Activated naive CD8-positive, alpha-beta T cell (primary cell): Measurements from ENCODE around the gene ONECUT1.

Source experiments
- H3K27ac Mint-ChIP-seq: one replicate; pipeline ENCODE4 v1.8.0; 2021; ENCODE audit warnings: mixed read lengths
- H3K27me3 Mint-ChIP-seq: one replicate; pipeline ENCODE4 v1.8.0; 2021; ENCODE audit warnings: mixed read lengths
- H3K36me3 Mint-ChIP-seq: one replicate; pipeline ENCODE4 v1.8.0; 2021; ENCODE audit warnings: mixed read lengths
- H3K4me1 Mint-ChIP-seq: one replicate; pipeline ENCODE4 v1.8.0; 2021; ENCODE audit warnings: low read depth, mixed read lengths
- H3K4me3 Mint-ChIP-seq: one replicate; pipeline ENCODE4 v1.8.0; 2021; ENCODE audit warnings: mild to moderate bottlenecking, mixed read lengths
- H3K9me3 Mint-ChIP-seq: one replicate; pipeline ENCODE4 v1.8.0; 2021; ENCODE audit warnings: low read depth, mixed read lengths

Gene ONECUT1

GRCh38 chr15:52733696-52734255, 56.4 kb downstream of the ONECUT1 start:
- H3K27ac Mint-ChIP-seq: no peak overlapping the region
- no peak overlapping the region for H3K4me3 Mint-ChIP-seq
- no peaks in the 10 kb centered on the region for H3K36me3 Mint-ChIP-seq
- H3K27me3 Mint-ChIP-seq: no peaks in the 10 kb centered on the region
- peaks cover 26% of the 10 kb centered on the region for H3K4me1 Mint-ChIP-seq
- H3K9me3 Mint-ChIP-seq: no peaks in the 10 kb centered on the region

- Mint-ChIP-seq H3K27ac (no peak overlapping the region), H3K36me3 (no peaks in the 10 kb centered on the region), H3K4me3 (no peak overlapping the region), H3K9me3 (no peaks in the 10 kb centered on the region), H3K27me3 (no peaks in the 10 kb centered on the region), H3K4me1 (peaks cover 28% of the 10 kb centered on the region)
Measured at GRCh38 chr15:52733088-52733487, 57.0 kb downstream of the ONECUT1 start.

GRCh38 chr15:52732551-52732950, 57.6 kb downstream of the ONECUT1 start:
- Mint-ChIP-seq H3K4me1 (peaks cover 28% of the 10 kb centered on the region), H3K4me3 (no peak overlapping the region), H3K36me3 (no peaks in the 10 kb centered on the region), H3K27ac (no peak overlapping the region), H3K9me3 (no peaks in the 10 kb centered on the region), H3K27me3 (no peaks in the 10 kb centered on the region)

- no peaks in the 10 kb centered on the region for H3K36me3 Mint-ChIP-seq
- H3K27me3 Mint-ChIP-seq: no peaks in the 10 kb centered on the region
- no peak overlapping the region for H3K4me3 Mint-ChIP-seq
- H3K4me1 Mint-ChIP-seq: peaks cover 28% of the 10 kb centered on the region
- peak overlapping the region; percentile 70 for H3K27ac Mint-ChIP-seq
- H3K9me3 Mint-ChIP-seq: no peaks in the 10 kb centered on the region
Measured at GRCh38 chr15:52731732-52732470, 58.2 kb downstream of the ONECUT1 start.

GRCh38 chr15:52731004-52731403, 59.1 kb downstream of the ONECUT1 start:
- no peak overlapping the region for H3K4me3 Mint-ChIP-seq
- H3K27ac Mint-ChIP-seq: peak overlapping the region; percentile 54
- H3K9me3 Mint-ChIP-seq: no peaks in the 10 kb centered on the region

GRCh38 chr15:52730594-52730993, 59.5 kb downstream of the ONECUT1 start:
- H3K27ac Mint-ChIP-seq: peak overlapping the region; percentile 83
- H3K4me1 Mint-ChIP-seq: peaks cover 28% of the 10 kb centered on the region
- H3K4me3 Mint-ChIP-seq: no peak overlapping the region
- H3K27me3 Mint-ChIP-seq: no peaks in the 10 kb centered on the region
- no peaks in the 10 kb centered on the region for H3K36me3 Mint-ChIP-seq
- H3K9me3 Mint-ChIP-seq: no peaks in the 10 kb centered on the region

More at GRCh38 chr15:52731004-52731403, 59.1 kb downstream of the ONECUT1 start:
- H3K36me3 Mint-ChIP-seq: no peaks in the 10 kb centered on the region
- H3K4me1 Mint-ChIP-seq: peaks cover 28% of the 10 kb centered on the region
- no peaks in the 10 kb centered on the region for H3K27me3 Mint-ChIP-seq

GRCh38 chr15:52730173-52730572, 60.0 kb downstream of the ONECUT1 start:
- H3K9me3 Mint-ChIP-seq: no peaks in the 10 kb centered on the region
- H3K27ac Mint-ChIP-seq: peak overlapping the region; percentile 83
- no peaks in the 10 kb centered on the region for H3K27me3 Mint-ChIP-seq
- H3K4me3 Mint-ChIP-seq: peak overlapping the region; percentile 11
- H3K36me3 Mint-ChIP-seq: no peaks in the 10 kb centered on the region
- H3K4me1 Mint-ChIP-seq: peaks cover 28% of the 10 kb centered on the region

GRCh38 chr15:52728899-52729298, 61.2 kb downstream of the ONECUT1 start:
- H3K27ac Mint-ChIP-seq: no peak overlapping the region
- no peaks in the 10 kb centered on the region for H3K36me3 Mint-ChIP-seq
- no peak overlapping the region for H3K4me3 Mint-ChIP-seq
- H3K4me1 Mint-ChIP-seq: peaks cover 28% of the 10 kb centered on the region
- H3K27me3 Mint-ChIP-seq: no peaks in the 10 kb centered on the region
- no peaks in the 10 kb centered on the region for H3K9me3 Mint-ChIP-seq

- no peak overlapping the region for H3K4me3 Mint-ChIP-seq
- H3K36me3 Mint-ChIP-seq: no peaks in the 10 kb centered on the region
- no peaks in the 10 kb centered on the region for H3K27me3 Mint-ChIP-seq
- peaks cover 28% of the 10 kb centered on the region for H3K4me1 Mint-ChIP-seq
- H3K27ac Mint-ChIP-seq: no peak overlapping the region
- no peaks in the 10 kb centered on the region for H3K9me3 Mint-ChIP-seq
Measured at GRCh38 chr15:52727815-52728214, 62.3 kb downstream of the ONECUT1 start.

GRCh38 chr15:52726195-52726594, 63.9 kb downstream of the ONECUT1 start:
- no peak overlapping the region for H3K27ac Mint-ChIP-seq
- no peak overlapping the region for H3K4me3 Mint-ChIP-seq
- H3K9me3 Mint-ChIP-seq: no peaks in the 10 kb centered on the region
- H3K27me3 Mint-ChIP-seq: no peaks in the 10 kb centered on the region
- H3K36me3 Mint-ChIP-seq: no peaks in the 10 kb centered on the region
- H3K4me1 Mint-ChIP-seq: peaks cover 23% of the 10 kb centered on the region

GRCh38 chr15:52718551-52718950, 71.6 kb downstream of the ONECUT1 start:
- Mint-ChIP-seq H3K27me3 (peaks cover 3% of the 10 kb centered on the region), H3K36me3 (no peaks in the 10 kb centered on the region), H3K9me3 (no peaks in the 10 kb centered on the region), H3K4me1 (no peaks in the 10 kb centered on the region), H3K27ac (no peak overlapping the region), H3K4me3 (no peak overlapping the region)

GRCh38 chr15:52717924-52718323, 72.2 kb downstream of the ONECUT1 start:
- Mint-ChIP-seq H3K4me1 (no peaks in the 10 kb centered on the region), H3K27ac (no peak overlapping the region)

GRCh38 chr15:52717481-52717880, 72.7 kb downstream of the ONECUT1 start:
- H3K36me3 Mint-ChIP-seq: no peaks in the 10 kb centered on the region
- H3K9me3 Mint-ChIP-seq: no peaks in the 10 kb centered on the region
- no peak overlapping the region for H3K4me3 Mint-ChIP-seq
- no peaks in the 10 kb centered on the region for H3K4me1 Mint-ChIP-seq
- H3K27ac Mint-ChIP-seq: no peak overlapping the region
- peaks cover 3% of the 10 kb centered on the region for H3K27me3 Mint-ChIP-seq

More at GRCh38 chr15:52717924-52718323, 72.2 kb downstream of the ONECUT1 start:
- Mint-ChIP-seq H3K36me3 (no peaks in the 10 kb centered on the region), H3K9me3 (no peaks in the 10 kb centered on the region), H3K27me3 (peaks cover 3% of the 10 kb centered on the region), H3K4me3 (no peak overlapping the region)

- no peak overlapping the region for H3K27ac Mint-ChIP-seq
- H3K27me3 Mint-ChIP-seq: peaks cover 3% of the 10 kb centered on the region
- H3K36me3 Mint-ChIP-seq: no peaks in the 10 kb centered on the region
- no peaks in the 10 kb centered on the region for H3K4me1 Mint-ChIP-seq
- no peak overlapping the region for H3K4me3 Mint-ChIP-seq
- no peaks in the 10 kb centered on the region for H3K9me3 Mint-ChIP-seq
Measured at GRCh38 chr15:52716536-52716935, 73.6 kb downstream of the ONECUT1 start.

- Mint-ChIP-seq H3K27me3 (no peaks in the 10 kb centered on the region), H3K27ac (no peak overlapping the region), H3K36me3 (peaks cover 3% of the 10 kb centered on the region), H3K9me3 (no peaks in the 10 kb centered on the region), H3K4me3 (no peak overlapping the region), H3K4me1 (no peaks in the 10 kb centered on the region)
Measured at GRCh38 chr15:52715411-52715810, 74.7 kb downstream of the ONECUT1 start.

GRCh38 chr15:52714968-52715367, 75.2 kb downstream of the ONECUT1 start:
- H3K36me3 Mint-ChIP-seq: peaks cover 3% of the 10 kb centered on the region
- H3K4me3 Mint-ChIP-seq: no peak overlapping the region
- no peaks in the 10 kb centered on the region for H3K4me1 Mint-ChIP-seq
- H3K27me3 Mint-ChIP-seq: no peaks in the 10 kb centered on the region
- no peaks in the 10 kb centered on the region for H3K9me3 Mint-ChIP-seq
- H3K27ac Mint-ChIP-seq: no peak overlapping the region
